Midbrain (tissue), 1 donor: Measurements from ENCODE around the gene SRPK3.

Source experiments
- DNase-seq: peaks from one replicate; lab custom pipeline; 2025; lab: John Stamatoyannopoulos, UW

SRPK3 gene

DNA sequence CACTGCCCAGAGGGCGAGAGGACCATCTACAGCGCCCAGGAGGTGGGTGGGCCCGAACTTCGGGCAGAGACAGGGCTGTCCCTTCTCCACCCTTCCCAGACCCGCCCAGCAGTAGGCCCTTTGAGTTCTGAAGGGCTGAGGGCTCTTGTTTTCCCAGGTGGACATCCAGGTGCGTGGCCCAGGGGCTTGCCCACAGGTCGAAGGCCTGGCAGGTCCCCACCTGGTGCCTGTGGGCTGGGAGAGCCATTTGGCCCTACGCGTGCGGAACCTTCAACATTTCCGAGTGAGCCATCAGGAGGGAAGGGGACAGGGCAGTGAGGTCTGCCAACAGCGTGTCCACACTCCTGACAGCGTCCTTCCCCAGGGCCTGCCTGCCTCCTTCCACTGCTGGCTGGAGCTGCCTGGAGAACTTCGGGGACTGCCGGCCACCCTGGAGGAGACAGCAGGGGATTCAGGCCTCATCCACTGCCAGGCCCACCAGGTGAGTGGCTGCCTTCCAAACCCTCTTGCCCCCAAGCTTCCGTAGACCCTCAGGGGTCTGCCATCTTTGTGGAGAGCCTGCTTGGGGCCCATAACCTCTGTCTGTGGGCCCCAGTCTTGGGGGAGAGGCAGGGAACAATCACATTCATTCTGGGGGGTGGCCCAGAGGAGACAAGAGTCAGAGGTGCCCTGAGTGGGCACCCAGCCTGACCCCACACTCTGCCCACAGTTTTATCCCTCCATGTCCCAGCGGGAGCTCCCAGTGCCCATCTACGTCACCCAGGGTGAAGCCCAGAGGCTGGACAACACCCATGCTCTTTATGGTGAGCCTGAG, 10.0 kb upstream of the SRPK3 start:
- DNase-seq, result no peak

- DNase-seq, result no peak
Observed at GRCh38 chrX:153771415-153772315, 9.2 kb upstream of the SRPK3 start.

DNA sequence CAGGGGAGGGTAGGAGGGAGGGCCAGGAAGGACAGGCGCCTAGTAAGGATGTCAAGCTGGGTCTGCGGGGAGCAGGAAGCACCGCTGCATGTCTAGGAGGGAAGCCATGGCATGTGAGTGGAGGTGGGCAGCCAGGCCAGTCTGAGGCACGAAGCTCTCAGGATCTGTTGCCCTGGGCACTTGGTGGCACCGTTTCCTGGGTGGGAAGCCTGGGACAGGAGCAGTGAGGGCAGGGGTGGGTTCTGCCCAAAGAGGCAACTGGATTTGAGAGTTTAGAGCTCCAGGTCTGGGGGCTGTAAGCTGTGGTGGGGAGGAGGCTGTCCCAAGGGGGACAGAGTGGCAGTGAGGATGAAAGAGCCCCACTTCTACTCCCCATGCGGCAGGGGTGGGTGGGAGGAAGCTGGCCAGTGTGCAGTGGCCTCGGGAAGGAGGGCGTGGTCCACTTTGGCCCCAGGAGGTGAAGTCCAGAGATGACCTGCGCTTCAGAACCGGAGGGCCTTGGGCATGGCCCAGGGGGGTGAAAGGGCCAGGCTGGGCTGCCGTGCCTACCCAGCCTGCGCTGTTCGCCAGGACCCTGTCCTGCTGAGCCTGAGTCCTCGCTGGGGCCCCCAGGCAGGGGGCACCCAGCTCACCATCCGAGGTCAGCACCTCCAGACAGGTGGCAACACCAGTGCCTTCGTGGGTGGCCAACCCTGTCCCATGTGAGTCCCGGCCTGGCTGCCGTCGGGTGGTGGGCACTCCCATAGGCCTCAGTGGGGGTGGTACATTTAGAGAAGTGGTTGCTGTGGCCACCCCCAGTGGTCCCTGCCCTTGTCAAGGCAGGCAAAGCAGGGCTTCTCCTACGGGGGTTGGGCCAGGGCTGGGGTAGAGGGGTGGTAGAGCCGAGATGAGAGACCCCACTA, 8.3 kb upstream of the SRPK3 start:
- no peak for DNase-seq

GRCh38 chrX:153773218-153773611, 7.6 kb upstream of the SRPK3 start:
- DNase-seq, result no peak

DNA sequence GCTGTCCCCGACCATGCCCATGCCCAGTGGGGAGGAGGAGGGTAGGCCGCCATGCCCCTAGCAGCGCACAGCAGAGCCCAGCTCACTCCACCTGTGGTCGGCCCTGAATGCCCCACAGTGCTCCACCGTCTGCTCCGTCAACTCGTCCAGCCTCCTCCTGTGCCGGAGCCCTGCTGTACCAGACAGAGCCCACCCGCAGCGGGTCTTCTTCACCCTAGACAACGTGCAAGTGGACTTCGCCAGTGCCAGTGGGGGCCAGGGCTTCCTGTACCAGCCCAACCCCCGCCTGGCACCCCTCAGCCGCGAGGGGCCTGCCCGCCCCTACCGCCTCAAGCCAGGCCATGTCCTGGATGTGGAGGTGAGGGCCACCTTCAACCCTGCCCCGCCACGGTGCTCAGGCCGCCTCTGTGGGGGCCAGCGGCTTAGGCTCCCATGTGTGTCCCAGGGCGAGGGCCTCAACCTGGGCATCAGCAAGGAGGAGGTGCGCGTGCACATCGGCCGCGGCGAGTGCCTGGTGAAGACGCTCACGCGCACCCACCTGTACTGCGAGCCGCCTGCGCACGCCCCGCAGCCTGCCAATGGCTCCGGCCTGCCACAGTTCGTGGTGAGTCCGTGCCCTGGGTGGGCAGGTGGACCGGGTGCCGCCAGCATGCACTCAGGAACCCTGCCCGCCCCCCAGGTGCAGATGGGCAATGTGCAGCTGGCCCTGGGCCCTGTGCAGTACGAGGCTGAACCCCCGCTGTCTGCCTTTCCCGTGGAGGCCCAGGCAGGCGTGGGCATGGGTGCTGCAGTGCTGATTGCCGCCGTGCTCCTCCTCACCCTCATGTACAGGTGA, 6.9 kb upstream of the SRPK3 start:
- DNase-seq, result no peak

- no peak for DNase-seq
Observed at GRCh38 chrX:153774576-153775292, 6.1 kb upstream of the SRPK3 start.

- DNase-seq, result no peak
Observed at GRCh38 chrX:153775293-153776119, 5.3 kb upstream of the SRPK3 start.

DNA sequence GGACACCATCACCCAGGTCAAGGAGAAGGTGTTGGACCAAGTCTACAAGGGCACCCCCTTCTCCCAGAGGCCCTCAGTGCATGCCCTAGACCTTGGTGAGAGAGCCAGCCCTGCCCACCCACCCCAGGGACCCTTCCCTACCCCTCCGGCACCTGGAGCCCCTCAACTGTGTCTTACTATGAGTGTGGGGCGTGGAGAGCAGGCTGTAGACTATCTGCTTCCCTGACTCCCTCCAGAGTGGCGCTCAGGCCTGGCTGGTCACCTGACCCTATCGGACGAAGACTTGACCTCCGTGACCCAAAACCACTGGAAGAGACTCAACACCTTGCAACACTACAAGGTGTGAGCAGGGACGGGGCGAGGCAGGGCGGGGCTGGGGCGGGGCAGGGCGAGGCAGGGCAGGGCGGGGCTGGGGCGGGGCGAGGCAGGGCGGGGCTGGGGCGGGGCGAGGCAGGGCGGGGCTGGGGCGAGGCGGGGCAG, 4.7 kb upstream of the SRPK3 start:
- no peak for DNase-seq

GRCh38 chrX:153776611-153777045, 4.2 kb upstream of the SRPK3 start:
- DNase-seq, result no peak

DNA sequence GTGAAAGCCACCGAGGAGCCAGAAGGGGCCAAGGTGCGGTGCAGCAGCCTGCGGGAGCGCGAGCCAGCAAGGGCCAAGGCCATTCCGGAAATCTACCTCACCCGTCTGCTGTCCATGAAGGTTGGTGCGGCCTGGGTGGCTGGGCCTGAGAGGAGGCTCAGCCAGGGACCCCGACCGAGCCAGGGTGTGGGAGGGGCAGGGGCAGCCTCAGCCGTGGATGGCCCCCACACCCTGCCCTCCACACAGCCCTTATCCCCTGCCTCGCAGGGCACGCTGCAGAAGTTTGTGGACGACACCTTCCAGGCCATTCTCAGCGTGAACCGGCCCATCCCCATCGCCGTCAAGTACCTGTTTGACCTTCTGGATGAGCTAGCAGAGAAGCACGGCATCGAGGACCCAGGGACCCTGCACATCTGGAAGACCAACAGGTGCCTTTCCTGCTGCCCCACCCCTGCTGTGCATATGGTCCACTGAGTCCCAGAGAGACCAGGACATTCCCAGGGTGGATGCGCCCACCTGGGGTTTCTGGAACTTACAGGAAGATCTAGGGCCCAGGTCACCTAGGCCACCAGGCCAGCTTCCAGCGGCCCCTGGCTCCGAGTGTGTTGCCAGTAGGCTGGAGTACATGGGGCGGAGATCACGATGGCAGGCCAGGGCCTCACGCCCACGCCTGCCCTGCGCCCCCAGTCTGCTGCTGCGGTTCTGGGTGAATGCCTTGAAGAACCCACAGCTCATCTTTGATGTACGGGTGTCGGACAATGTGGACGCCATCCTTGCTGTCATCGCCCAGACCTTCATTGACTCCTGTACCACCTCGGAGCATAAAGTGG, 3.4 kb upstream of the SRPK3 start:
- DNase-seq, result no peak

- no peak for DNase-seq
Observed at GRCh38 chrX:153778181-153778580, 2.7 kb upstream of the SRPK3 start.

DNA sequence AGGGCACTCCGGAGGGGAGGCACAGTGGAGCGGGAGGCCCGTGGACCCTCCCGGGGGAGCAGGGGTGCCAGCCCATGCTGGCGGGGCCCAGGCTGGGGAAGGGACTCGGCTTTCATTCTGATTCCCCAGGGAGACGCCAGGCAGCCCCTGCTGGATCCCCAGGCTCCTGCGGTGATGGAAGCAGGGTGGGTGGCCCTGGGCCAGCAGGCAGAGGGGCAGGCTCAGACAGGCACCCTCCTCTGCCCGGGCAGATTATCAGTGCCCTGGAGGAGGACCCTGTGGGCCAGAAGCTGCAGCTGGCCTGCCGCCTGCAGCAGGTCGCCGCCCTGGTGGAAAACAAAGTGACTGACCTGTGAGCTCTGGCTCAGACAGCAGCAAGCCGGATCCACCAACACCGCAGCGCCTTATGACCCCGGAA, 2.1 kb upstream of the SRPK3 start:
- no peak for DNase-seq

DNA sequence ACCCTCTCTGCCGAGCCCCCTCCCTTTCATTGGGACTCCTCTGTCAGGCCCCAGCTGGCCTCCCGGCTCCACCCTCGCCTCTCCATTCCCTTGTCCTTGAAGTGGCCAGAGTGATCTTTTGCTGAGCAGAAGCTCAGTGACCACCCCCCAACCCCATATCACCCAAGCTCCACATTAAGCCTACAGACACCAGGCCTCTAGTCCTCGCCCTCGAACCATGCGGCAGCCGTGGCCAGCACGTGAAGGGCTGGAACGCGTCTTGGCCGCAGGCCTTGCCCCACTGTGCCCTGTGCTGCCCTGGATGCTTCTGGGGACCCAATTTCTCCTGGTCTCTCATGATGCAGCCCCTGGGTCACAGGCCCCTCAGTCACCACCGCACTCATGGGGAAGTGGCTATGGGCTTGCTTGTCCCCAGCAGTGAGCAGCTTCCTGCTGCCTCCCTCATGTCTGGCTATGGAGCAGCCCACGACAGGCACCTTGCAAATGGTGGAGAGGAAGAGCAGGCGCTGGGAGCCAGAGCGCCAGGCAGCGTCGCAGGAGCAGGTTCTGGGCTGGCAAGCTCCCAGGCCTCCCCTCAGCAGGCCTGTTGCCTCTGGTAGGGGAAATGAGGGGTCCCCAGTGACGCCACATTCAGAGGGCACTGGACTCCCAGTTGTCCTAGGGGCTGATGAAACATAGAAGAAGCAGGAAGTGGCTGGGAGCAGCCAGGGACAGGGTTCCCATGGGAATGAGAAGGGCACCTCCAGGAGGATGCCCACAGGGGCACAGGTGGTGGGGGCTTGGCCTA, 757 bp upstream of the SRPK3 start:
- DNase-seq, result no peak

DNA sequence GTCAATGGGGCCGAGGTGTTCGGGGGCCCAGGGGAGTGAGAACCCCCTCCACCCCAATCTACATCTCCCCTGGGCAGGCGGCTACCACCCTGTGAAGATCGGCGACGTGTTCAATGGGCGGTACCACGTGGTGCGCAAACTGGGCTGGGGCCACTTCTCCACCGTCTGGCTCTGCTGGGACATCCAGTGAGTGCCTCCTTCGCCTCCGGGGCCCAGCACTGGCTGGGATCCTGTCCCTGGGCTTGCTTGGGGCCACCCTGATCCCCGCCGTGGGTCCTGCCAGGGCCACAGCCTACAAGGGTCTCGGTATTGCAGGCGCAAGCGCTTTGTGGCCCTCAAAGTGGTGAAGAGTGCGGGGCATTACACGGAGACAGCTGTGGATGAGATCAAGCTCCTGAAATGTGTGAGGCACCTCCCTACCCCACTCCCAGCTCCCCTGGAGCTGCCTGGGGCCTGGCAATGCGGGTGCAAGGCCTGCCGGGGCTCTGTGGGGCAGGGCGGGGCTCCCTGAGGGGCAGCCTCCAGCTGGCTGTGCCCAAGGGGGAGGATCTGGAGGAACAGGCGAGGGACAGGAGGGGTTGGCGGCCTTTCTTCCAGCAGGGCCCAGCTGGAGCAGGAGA, 697 bp downstream of the SRPK3 start:
- DNase-seq, result no peak

GRCh38 chrX:153782313-153782712, 1.5 kb downstream of the SRPK3 start:
- DNase-seq, result no peak

GRCh38 chrX:153782871-153783270, 2.0 kb downstream of the SRPK3 start:
- DNase-seq, result no peak

GRCh38 chrX:153783378-153784013, 2.7 kb downstream of the SRPK3 start:
- DNase-seq, result no peak
